DMS114 treated with DMSO at 0.1 percent for 48 hours (cell line): ENCODE measurements around the gene CHD1.

Experiments
- DNase-seq: peaks from one replicate; lab custom pipeline; 2025; ENCODE audit not compliant: unreplicated experiment; lab: John Stamatoyannopoulos, UW

CHD1 gene

DNA sequence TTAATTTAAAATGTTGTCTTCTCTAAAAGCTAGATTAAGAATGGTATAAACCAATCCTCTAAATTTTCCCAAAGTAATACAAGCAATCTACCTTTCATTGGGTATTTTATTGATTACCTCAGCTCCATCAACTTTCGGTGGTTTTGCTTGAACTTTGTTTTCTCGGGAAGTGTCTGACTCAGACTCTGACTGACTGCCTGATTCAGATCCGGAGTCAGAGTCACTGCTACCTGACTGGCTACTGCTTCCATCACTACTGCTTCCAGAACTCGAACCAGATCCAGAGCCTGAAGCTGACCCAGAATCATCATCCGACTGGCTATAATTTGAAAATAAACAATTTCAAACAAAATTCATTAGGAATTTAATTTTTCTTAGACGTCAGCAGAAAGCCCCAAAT lies 24.0 kb downstream of the CHD1 start:
- no peak for DNase-seq

DNA sequence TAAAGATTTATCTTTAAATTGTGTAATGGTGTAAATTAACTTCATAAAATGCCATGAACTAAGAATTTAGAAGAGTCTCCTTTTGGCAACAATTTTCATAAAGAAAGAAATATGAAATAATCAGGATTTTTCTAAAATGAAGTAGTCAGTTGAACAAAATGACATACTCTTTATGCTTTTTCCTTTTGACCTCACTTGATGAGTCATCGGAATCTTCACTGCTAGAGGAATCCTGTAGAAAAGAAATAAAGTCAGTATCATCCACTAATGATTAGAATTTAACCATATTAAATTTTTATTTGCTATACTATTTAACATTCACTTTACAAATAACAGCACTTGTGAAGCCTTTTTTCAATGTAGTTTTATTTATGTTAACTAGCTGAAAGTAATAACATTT lies 26.1 kb downstream of the CHD1 start:
- DNase-seq, result no peak

GRCh38 chr5:98899456-98899855 lies 29.4 kb downstream of the CHD1 start:
- no peak for DNase-seq

- no peak for DNase-seq
Observed at GRCh38 chr5:98898743-98899142, 30.1 kb downstream of the CHD1 start.

GRCh38 chr5:98891591-98891990 lies 37.2 kb downstream of the CHD1 start:
- no peak for DNase-seq

DNA sequence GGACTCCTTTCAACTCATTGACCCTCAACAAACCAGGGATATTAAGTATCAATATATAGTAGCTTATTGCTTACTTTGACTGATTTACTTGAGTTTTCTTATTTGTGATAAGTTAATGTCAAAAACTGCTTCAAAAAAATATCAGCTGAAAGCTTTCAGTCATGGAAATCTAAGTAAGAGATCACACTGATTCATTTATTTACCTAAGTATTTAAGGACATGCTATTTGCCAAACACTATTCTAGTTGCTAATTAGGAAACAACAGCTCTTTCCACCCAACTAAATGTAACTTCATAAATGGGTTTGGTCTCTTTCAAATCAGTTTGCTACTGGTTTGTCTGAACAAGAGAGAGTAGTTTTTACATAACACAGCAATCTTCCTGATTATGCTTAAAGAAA lies 48.2 kb downstream of the CHD1 start:
- no peak for DNase-seq

DNA sequence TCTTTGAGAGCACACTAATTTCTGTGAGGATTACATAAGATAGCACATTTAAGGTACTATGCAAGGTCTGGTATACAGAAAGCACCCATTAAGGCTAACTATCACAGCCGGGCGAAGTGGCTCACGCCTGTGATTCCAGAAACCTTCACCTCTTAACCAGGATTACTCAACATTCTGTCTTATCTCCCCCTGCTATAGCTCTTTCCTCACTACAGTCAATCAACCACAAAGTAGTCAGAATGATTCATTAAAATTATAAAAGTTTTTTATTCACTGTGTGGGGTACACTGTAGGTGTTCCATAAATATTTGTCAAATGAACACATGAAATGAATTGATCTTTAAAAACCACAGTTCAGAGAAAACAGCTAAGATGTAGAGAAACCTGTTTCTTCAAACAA lies 48.7 kb downstream of the CHD1 start:
- no peak for DNase-seq

DNA sequence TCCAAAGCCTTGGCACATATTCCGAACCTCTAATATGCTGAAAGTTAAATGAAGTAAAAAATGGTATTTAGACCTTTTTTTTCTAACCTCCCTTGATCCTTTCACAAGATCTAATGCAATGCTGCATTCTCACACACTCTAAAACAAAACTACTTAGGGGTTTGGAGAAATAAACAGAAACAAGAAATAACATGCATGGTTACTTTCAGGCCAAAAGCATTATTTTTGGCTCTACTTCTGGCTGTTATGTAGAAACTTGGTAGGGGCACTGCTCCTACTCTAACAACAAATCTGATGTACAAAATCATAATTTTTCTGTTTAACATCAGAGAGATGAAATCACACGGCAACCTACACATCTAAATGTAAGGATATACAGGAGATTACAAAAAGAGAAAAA lies 51.2 kb downstream of the CHD1 start:
- no peak for DNase-seq

DNA sequence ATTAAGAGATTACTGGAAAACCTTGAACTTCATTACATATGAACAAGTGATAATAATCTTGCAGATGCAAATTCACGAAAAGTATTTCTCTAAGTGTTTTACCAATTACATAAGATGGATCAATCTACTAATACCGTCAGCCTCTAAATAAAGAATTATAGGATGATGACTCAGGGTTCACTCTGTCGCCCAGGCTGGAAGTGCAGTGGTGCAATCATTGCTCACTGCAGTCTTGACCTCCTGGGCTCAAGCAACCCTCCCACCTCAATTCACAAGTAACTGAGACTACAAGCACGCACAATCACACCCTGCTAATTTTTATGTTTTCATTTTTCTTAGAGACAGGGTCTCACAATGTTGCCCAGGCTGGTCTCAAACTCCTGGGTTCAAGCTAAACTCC lies 56.1 kb downstream of the CHD1 start:
- DNase-seq, result no peak

DNA sequence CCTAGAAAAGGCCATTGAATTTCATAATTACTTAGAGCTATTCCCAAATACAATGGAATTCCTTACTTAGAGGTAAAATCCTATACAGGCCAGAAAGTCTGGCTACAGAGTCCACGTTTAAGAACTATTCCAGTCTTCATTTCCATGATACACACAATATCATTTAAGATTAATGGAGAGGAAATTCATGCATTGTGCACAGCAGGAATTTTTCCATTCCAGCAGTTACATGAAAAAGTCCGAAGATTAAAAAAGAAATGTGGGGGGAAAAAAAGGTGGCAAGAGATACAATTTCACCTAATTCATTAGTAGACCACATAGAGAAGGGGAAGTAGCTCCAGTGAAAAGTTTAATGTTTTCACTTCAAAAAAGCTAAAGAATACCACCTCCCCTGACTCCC lies 63.1 kb downstream of the CHD1 start:
- DNase-seq, result no peak

DNA sequence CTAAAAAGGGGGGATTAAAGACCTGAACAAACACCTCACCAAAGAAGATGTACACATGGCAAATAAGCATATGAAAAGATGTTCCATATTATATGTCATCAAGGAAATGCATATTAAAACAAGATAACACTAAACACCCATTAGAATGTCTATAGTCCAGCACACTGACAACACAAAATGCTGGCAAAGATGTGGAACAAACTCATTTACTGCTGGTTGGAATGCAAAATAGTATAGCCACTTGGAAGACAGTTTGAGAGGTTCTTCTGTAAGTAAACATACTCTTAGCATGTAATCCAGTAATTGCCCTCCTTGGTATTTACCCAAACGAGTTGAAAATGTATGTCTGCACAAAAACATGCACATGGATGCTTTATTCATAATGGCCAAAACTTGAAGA lies 81.8 kb downstream of the CHD1 start:
- DNase-seq, result no peak

DNA sequence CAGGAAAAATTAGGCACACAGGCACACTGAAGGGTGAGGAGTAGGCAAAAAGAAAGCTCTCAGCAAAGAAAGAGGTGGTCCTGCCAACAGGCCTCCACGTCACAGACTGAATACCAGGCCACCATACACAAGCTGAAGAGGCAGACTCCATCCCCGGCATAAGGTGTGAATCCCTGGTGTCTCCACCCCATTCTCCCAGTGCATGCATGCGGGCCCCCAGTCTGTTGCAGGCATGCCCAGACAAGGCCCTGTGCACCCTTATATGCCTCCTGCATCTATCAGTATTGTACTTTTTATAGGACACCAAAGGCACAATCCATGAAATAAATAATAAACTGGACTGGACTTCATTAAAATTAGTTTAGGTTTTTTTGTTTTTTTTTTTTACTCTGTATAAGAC lies 82.3 kb downstream of the CHD1 start:
- no peak for DNase-seq

DNA sequence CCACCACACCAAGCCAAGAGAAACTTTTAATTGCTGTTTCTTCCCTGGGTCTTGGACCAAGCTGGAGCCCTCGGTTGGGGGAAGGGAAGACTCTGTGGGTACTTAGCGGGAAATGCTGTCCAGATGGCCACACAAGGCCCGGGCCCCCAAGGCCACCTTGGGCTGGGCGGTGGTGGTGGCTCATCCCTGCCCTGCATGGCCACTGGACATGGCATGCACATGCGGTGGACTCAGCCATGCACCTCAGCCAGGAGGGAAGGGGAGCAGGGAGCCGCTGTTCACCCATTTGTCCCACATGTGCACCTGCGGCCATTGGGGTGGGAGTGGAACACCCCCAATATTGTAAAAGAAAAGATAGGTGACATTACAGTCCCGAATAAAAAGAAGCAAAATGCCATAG lies 82.9 kb downstream of the CHD1 start:
- no peak for DNase-seq

DNA sequence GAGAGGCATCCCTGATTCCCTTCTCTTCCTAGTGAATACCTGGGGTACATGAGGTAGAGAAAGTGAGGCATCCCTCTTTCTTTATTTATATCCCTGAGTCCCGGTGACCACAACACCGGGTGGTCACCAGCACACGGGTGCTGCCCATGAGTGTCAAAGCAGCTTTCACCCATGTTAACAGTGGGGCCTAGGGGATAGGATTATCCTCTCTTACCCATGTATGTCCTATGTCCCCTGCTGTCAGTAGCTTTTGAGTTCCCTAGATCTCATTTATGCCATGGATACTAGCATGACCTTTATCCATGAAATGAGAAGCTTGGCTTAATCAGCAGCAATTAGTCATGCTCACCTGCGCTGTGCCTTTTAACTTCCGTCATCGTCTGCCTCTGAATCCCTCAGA lies 83.9 kb downstream of the CHD1 start:
- no peak for DNase-seq

DNA sequence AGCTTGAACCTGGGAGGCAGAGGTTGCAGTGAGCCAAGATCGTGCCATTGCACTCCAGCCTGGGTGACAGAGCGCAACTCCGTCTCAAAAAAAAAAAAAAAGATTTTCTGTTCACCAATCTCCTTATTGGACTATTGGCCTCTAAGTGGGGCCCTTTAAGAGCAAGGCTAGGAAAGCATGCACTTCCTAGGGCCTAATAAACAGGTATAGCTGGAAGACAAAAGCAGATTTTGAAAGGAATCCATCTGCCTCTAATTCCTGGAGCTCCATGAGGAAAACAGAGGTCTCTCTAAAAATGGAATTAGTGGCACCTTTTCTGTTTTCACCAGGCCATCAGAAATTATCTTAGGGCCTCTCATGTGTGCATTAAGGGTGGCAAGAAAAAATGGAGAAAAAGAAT lies 85.3 kb downstream of the CHD1 start:
- no peak for DNase-seq

- no peak for DNase-seq
Observed at GRCh38 chr5:98840946-98841345, 87.9 kb downstream of the CHD1 start.

GRCh38 chr5:98839469-98840383 lies 89.1 kb downstream of the CHD1 start:
- peak; percentile 79 for DNase-seq

GRCh38 chr5:98836175-98836574 lies 92.6 kb downstream of the CHD1 start:
- no peak for DNase-seq

DNA sequence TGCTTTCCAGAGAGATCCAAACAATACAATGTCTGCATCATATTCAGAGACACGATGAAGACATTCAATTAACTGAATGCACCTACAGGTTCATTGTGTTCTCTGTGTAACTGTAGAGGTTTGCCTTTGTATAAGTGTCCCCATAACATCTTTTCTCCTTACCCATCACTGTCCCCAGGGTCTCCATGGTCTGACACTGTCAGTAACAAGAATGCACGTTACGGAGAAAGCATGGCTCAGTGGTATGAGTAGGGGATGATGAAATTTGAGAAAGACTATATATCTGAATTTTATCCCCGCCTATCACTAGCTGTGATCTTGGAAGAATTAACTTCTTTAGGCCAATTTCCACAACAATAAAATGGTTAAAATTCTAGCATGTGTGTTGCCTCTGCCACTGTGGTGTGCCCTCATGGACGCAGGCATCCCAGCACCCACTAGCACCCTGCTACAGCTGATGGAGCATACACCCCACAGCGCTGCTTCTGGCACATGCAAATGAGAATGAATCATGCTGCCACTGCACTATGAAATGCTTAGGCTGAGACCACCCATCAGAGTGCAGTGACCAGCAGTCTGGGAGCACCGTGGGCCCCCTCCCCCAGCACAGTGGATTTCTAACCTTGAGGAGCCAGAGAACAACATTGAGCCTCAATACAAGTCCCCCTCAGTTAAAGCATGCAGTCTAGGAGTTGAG lies 101.1 kb downstream of the CHD1 start:
- DNase-seq, result no peak

DNA sequence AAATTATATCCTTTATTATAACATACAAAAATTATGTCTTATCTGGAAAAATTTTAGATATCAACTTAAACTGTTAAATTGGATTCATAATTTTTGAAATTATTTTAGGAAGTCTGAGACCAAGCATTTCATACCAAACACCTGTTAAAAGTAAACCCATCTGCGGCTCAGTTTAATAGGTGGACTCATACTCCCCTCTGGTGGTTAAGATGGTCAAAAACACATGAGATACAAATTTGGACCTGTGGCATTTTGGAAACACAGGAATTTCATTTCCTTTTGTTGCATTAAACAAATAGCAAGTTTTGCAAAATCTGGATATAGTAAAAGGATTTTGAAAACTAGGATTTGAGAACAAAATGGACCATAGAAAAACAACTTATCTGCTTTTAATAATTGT lies 101.6 kb downstream of the CHD1 start:
- DNase-seq, result peak; percentile 23

- no peak for DNase-seq
Observed at GRCh38 chr5:98825582-98826375, 103.0 kb downstream of the CHD1 start.
